Testis (tissue), 3 donors: ENCODE data around the gene PRELID1. TPM values are rescaled to one million over a fixed set of nuclear protein-coding genes. Genes with fewer than 3 reads are reported as not detected.
"Not testable (repeated sequence)": the region's sequence is repeated elsewhere in the genome, so short reads cannot be mapped to it uniquely, and the experiment has no call there.

ENCODE experiments used
- DNase-seq: peaks from one replicate; pipeline ENCODE4 v3.0.0-alpha.2; 2019
- H3K27ac ChIP-seq, 2 donors: fragments of 200-600 bp; sonication (generic); one replicate each; pipeline ENCODE4 v1.5.1; 2019
- H3K27me3 ChIP-seq: fragments of 200-600 bp; sonication (generic); one replicate; pipeline ENCODE4 v1.5.1; 2019
- H3K36me3 ChIP-seq: fragments of 200-600 bp; sonication (generic); one replicate; pipeline ENCODE4 v1.5.1; 2017; ENCODE audit warnings: low read depth; ENCODE audit errors: missing control alignments
- H3K4me1 ChIP-seq: fragments of 200-600 bp; sonication (generic); one replicate; pipeline ENCODE4 v1.5.1; 2019
- H3K4me3 ChIP-seq, 2 donors: fragments of 200-600 bp; sonication (generic); one replicate each; pipeline ENCODE4 v1.5.1; 2017 to 2019
- H3K9me3 ChIP-seq: fragments of 200-600 bp; sonication (generic); one replicate; pipeline ENCODE4 v1.5.1; 2017
- CTCF ChIP-seq, 3 experiments: fragments of 450-650 bp in 2 of 3; fragments of 200-600 bp in 1 of 3; sonication (generic) in 1 of 3; IDR thresholded peaks; one replicate each; pipeline ENCODE4 v1.5.1; 2016 to 2019; ENCODE audit warnings: antibody characterized with exemption in 3 of 3, mild to moderate bottlenecking in 2 of 3, moderate library complexity in 1 of 3
- POLR2A ChIP-seq: fragments of 450-650 bp; IDR thresholded peaks from one replicate; pipeline ENCODE4 v1.6.1; 2017; ENCODE audit warnings: antibody characterized with exemption, mild to moderate bottlenecking, moderate library complexity
- WGBS, 2 donors: methylation state at CpG; one replicate each; pipeline ENCODE4 v1.1.5; 2018; 5-methylcytosine and 5-hydroxymethylcytosine counted together
- intact Hi-C: fragments of 100-400 bp; cut with DNase I; formaldehyde crosslinking; loops from one replicate; pipeline ENCODE4 v1.15.1; 2023; ENCODE audit warnings: low total_unique reads
- polyA plus RNA-seq: library from polyadenylated mRNA; stranded (reverse); fragments of 350-450 nt; fragmentation: Illumina TruSeq; extraction: RNeasy Lipid Tissue Mini Kit (QIAGEN cat#74804); gene quantifications from one replicate; pipeline ENCODE4 v1.2.3, GENCODE V29; 2014; ENCODE audit warnings: low read depth, low replicate concordance; ENCODE audit not compliant: insufficient read depth
- total RNA-seq, 2 donors: library from RNA; depleted of rRNA; stranded (reverse); fragments of >200 nt; gene quantifications; one replicate each; pipeline ENCODE4 v1.2.3, GENCODE V29; 2016

PRELID1 gene
- total and polyA plus RNA-seq, 3 donors from 2014 or later, result 65.7 to 83.4 (median 78.3) TPM

- no peaks in the 10 kb centered on the region for H3K9me3 ChIP-seq
- 45 to 80% methylated on average over 4 to 7 of the region's 7 CpGs for WGBS, 2 donors
- H3K36me3 ChIP-seq, result no peaks in the 10 kb centered on the region
- no peaks in the 10 kb centered on the region for H3K27me3 ChIP-seq
- TF ChIP-seq CTCF (IDR thresholded peaks at IDR 0.05) (no peak), POLR2A (no peak)
- intact Hi-C loops, result loop anchor here (10.0 kb wide), 1 partner anchor 187 kb away; no protein-coding TSS in a partner anchor
- peaks cover 19% of the 10 kb centered on the region for H3K4me1 ChIP-seq
- H3K27ac ChIP-seq, result no peak overlapping the region
- DNase-seq, result no peak
- H3K4me3 ChIP-seq, result no peak overlapping the region
These were observed 2.0 kb upstream of the PRELID1 start for GRCh38 chr5:177301503-177302165.

GRCh38 chr5:177302354-177303110 is 1.1 kb upstream of the PRELID1 start:
- Histone ChIP-seq H3K36me3 (no peaks in the 10 kb centered on the region), H3K27ac (no peak overlapping the region), H3K27me3 (no peaks in the 10 kb centered on the region), H3K4me1 (peaks cover 19% of the 10 kb centered on the region), H3K9me3 (no peaks in the 10 kb centered on the region), H3K4me3 (peak overlapping the region; percentile 82 to 94)
- TF ChIP-seq CTCF (IDR thresholded peaks at IDR 0.05) (no peak), POLR2A (no peak)
- WGBS, 2 donors, result 22 to 58% methylated on average over 3 to 24 of the region's 24 CpGs
- intact Hi-C loops, result loop anchor here (10.0 kb wide), 1 partner anchor 188 kb away; no protein-coding TSS in a partner anchor
- no peak for DNase-seq

GRCh38 chr5:177303925-177304391 is 359 bp downstream of the PRELID1 start:
- H3K4me3 ChIP-seq, result peak overlapping the region; percentile 82 to 94
- intact Hi-C loops, result loop anchor here (10.0 kb wide), 1 partner anchor 189 kb away; no protein-coding TSS in a partner anchor
- no peaks in the 10 kb centered on the region for H3K9me3 ChIP-seq
- TF ChIP-seq POLR2A (no peak), CTCF (IDR thresholded peaks at IDR 0.05) (no peak)
- H3K27me3 ChIP-seq, result no peaks in the 10 kb centered on the region
- no peak for DNase-seq
- peaks cover 19% of the 10 kb centered on the region for H3K4me1 ChIP-seq
- no peaks in the 10 kb centered on the region for H3K36me3 ChIP-seq
- peak overlapping the region; percentile 76 to 82 for H3K27ac ChIP-seq
- 0 to 2% methylated on average over 7 to 25 of the region's 25 CpGs for WGBS, 2 donors

- WGBS, 2 donors, result 16 to 38% methylated on average over 3 to 19 of the region's 19 CpGs
- Histone ChIP-seq H3K9me3 (no peaks in the 10 kb centered on the region), H3K27me3 (no peaks in the 10 kb centered on the region), H3K27ac (peak overlapping the region in 1 of 2 donors; percentile 82), H3K36me3 (no peaks in the 10 kb centered on the region), H3K4me3 (peak overlapping the region; percentile 82 to 94), H3K4me1 (peaks cover 19% of the 10 kb centered on the region)
- no peak for DNase-seq
- TF ChIP-seq POLR2A, result no peak
- no peak for TF ChIP-seq CTCF (IDR thresholded peaks at IDR 0.05)
- intact Hi-C loops, result loop anchor here (10.0 kb wide), 1 partner anchor 190 kb away; no protein-coding TSS in a partner anchor
These were observed 957 bp downstream of the PRELID1 start for GRCh38 chr5:177304392-177305119.

GRCh38 chr5:177306103-177306640 is 2.6 kb downstream of the PRELID1 start:
- 83 to 90% methylated on average over 1 to 11 of the region's 11 CpGs for WGBS, 2 donors
- peaks cover 21% of the 10 kb centered on the region for H3K4me1 ChIP-seq
- H3K27ac ChIP-seq, H3K27me3 ChIP-seq, H3K4me3 ChIP-seq, H3K36me3 ChIP-seq, DNase-seq, H3K9me3 ChIP-seq: not testable (repeated sequence)
- intact Hi-C loops, result loop anchor here (10.0 kb wide), 1 partner anchor 191 kb away; no protein-coding TSS in a partner anchor
